GM10266 (cell line): ENCODE measurements around the gene SLC37A2.

Source experiments
- DNase-seq: peaks from one replicate; pipeline ENCODE4 v3.0.0; 2012; ENCODE audit errors: extremely low spot score
- CTCF ChIP-seq: IDR thresholded peaks from 2 replicates; pipeline ENCODE4 v1.5.1; 2012; ENCODE audit warnings: mild to moderate bottlenecking, low read depth; ENCODE audit not compliant: control insufficient read depth, insufficient read depth; ENCODE audit errors: missing control alignments

The SLC37A2 gene

GRCh38 chr11:125071435-125071834 is 8.3 kb downstream of the SLC37A2 start:
- no peak for DNase-seq
- no peak for TF ChIP-seq CTCF

- no peak for DNase-seq
- TF ChIP-seq CTCF, result no peak
Observed at GRCh38 chr11:125071846-125072217, 8.7 kb downstream of the SLC37A2 start.

- peak; percentile 82 for DNase-seq
- no peak for TF ChIP-seq CTCF
Observed at GRCh38 chr11:125072218-125072960, 9.3 kb downstream of the SLC37A2 start.

GRCh38 chr11:125072961-125073590 is 10.0 kb downstream of the SLC37A2 start:
- no peak for TF ChIP-seq CTCF
- DNase-seq, result no peak

GRCh38 chr11:125073616-125074483 is 10.7 kb downstream of the SLC37A2 start:
- TF ChIP-seq CTCF, result no peak
- no peak for DNase-seq

GRCh38 chr11:125074511-125075241 is 11.6 kb downstream of the SLC37A2 start:
- TF ChIP-seq CTCF, result no peak
- DNase-seq, result no peak
